Body of pancreas (tissue), 4 donors: ENCODE measurements around the gene ARID5B.

ENCODE experiments used
- CTCF ChIP-seq, 7 experiments: fragments of 450-650 bp in 4 of 7; fragments of 200-600 bp in 3 of 7; sonication (generic) in 3 of 7; IDR thresholded peaks; one replicate each; pipeline ENCODE4 v1.5.1; 2016 to 2019; ENCODE audit warnings: antibody characterized with exemption in 7 of 7
- POLR2A ChIP-seq, 3 donors: fragments of 450-650 bp; IDR thresholded peaks; one replicate each; pipeline ENCODE4 v1.6.1; 2016; ENCODE audit warnings: antibody characterized with exemption in 3 of 3, mild to moderate bottlenecking in 2 of 3

GRCh38 chr10:61870526-61870895 is 31.0 kb upstream of the ARID5B start:
- TF ChIP-seq CTCF (IDR thresholded peaks at IDR 0.05) (no peak), POLR2A (IDR thresholded peaks at IDR 0.05) (no peak)
